HG03378 (cell line): ENCODE measurements around the gene MMAB.

Source experiments
- ATAC-seq: cut with Tn5 transposase; IDR thresholded peaks from one replicate; pipeline ENCODE4 v1.9.1; 2021; ENCODE audit warnings: mild to moderate bottlenecking, moderate library complexity; ENCODE audit not compliant: unreplicated experiment

Gene MMAB

DNA sequence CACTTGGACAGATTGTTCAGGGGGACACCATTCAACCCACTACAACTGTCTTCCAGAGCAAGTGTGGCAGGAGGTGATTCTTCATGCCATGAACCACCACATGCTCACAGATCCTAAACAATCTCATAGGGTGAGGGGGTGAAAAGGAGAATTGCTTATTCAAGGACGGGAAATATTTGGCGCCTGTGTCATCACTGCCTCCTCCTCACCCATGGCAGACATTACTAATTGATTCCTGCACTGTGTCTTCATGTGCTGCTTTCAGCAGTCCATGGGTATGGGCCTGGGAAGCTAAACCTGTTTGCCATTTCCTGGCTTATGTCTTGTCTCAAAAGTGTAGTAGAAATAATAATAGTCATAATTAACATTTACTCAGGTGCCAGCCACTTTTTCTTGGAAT, 31.3 kb downstream of the MMAB start:
- ATAC-seq = no peak

GRCh38 chr12:109541413-109541726, 31.9 kb downstream of the MMAB start:
- no peak for ATAC-seq

DNA sequence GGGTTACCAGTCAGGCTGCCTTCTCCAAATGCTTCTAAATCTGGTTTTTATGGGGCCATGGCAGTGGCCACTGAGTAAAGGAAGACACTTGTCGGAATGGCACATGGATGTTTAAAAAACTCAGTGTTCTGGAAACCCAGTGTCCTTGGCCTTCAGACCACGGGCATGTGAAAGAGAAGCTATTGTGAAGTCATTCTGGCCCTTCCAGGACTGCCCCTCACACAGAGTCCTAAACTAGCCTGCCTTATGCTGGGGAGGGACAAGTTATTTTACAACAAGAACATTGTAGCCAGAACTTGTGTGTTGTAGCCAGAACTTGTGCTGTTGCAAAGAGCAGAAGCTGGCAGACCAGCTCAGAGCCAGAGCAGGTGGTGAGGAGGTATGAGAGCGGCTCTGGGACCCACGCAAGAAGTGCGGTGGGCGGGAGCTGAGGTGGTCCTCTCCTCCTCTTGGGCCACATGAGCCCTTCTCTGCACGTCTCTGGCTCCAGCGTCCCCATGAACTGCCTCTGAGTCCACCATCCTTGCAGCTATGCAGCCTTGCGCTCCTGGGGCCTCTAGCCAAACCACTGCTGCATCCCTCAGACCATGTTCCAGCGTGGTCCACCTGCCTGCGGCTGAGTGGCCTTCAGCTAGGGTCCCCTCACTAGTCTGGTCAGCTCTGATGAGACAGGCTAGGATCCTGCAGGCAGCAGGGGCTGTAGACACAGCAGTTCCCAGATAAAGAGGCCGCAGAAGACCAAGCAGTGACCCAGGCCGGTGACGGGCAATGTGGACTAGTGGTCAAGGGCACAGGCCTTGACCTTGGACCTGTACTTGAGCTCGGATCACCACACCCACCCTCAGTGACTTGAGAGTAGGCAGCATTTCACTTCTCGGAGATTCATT, 32.5 kb downstream of the MMAB start:
- ATAC-seq = no peak

GRCh38 chr12:109539508-109539907, 33.8 kb downstream of the MMAB start:
- ATAC-seq = no peak

DNA sequence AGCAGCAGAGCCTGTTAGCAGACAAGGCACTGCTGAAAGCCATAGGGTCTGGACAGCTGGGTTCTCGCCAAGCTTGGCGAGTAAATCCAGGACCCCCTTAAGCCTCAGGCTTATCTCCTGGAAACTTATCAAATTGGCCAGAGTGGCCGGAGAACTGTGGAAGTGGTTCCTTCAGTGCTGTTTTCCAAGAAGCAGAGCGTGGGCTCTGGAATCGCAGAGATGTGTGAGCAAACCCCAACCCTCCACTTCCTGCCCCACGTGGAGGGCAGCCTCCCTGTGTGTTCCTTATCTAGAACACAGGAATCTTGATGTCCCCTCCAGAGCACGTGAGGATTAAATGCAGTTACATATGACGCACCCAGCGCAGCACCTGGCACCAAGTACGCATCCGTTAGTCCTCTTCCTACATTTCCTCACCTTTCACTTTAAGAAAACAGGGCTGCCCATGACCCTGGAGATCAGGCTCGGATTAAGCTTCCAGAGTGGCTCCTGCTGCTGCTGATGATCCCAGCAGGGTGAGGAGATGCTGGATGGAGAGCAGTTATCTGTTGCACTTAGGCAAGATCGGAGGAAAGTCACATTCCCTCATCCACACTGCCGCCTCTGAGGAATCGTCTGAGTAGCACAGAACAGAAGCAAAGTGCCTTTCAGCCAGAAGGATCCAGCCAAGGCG, 35.0 kb downstream of the MMAB start:
- ATAC-seq = no peak

- ATAC-seq = no peak
These were observed 36.2 kb downstream of the MMAB start for GRCh38 chr12:109537136-109537535.

DNA sequence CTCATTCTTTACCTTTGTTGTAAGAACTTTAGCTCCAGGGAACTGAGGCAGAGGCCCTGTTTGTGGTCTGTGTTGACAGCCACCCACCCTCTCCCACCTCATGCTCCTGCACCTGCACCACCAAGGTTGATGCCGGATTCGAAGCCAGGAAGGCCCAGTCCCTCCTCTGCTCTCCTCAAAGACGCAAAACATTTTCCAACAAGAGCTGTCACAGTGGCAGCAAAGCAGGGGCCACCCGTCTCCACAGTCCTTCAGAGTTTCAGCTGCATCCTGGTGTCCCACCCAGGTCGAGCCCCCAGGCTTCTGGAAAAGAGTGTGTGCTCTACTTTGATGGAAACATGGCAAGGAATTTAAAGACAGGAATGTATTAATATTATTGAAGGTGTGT, 37.4 kb downstream of the MMAB start:
- no peak for ATAC-seq

DNA sequence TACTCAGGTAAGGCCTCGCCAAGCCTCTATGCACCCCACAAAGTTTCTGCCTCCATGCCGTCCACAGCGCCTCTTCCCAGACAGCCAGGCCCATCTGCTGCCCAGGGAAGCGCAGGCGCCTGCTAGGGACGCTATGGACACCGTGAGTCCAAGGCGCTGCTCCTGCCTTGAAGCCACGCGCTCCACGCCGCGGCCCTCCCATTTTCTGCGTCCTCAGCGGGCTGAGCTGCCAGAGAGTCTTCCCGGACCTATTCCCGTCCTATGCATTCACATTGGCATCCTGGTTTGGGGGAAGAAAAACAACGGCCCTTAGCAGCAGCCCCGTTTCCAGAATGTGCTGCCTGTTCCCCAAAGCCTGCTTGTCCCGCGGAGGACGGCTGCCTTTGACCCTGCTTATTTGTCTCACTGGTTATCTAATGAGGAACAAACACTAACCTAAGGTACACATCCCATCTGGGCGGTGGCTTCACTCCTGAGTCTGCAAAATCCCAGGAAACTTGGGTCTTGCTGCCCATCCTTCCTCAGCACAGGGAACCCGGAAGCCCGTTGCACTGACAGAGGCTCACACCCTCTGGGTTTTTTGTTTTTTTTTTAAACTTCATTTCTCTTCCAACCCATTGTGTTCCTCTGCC, 38.0 kb downstream of the MMAB start:
- ATAC-seq = no peak

- ATAC-seq = no peak
These were observed 38.8 kb downstream of the MMAB start for GRCh38 chr12:109534456-109534855.

DNA sequence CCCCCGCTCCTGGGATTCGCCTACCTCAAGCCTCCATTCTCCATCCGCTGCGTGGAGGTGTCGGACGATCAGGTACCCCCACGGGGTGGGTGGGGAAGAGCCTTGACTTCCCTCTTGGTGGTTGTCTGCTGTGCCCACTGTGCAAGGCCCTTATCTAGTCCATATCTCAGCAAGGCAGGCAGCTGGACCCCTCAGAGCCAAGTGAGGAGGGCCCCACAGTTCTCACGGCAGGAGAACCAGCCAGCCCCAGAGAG, 39.9 kb downstream of the MMAB start:
- no peak for ATAC-seq

- ATAC-seq = no peak
These were observed 40.4 kb downstream of the MMAB start for GRCh38 chr12:109532721-109533486.

GRCh38 chr12:109531411-109531810, 41.9 kb downstream of the MMAB start:
- no peak for ATAC-seq

GRCh38 chr12:109529691-109530640, 43.3 kb downstream of the MMAB start:
- no peak for ATAC-seq

DNA sequence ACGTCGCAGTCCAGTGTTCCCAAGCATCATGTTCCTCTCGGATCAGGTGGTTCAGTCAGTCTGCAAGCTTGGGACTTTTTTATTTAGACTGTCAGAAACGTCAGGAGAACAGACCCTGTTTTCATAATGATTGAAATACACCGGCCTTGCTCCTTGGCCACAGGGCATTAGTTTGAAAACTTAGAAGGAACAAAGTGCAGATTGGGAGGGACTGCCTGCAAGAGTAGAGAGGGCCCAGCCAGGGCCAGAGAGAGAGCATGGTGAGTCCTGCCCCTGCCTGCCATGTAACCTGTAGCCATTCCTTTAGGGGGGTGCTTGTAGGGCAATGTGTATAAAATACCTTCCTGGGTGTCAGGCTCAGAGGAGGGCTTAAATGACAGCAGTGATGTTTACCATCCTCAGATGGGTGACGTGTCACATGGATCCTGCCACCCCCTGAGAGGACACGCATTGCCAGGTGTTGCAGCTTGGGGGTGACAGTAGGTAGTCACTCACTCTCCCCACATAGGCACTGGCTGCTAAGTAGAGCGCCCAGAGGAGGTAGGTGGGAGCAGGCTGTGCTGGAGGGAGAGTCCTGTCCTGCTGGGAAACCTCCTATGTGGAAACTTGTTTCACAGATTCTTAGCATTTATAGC, 45.7 kb downstream of the MMAB start:
- ATAC-seq = no peak

DNA sequence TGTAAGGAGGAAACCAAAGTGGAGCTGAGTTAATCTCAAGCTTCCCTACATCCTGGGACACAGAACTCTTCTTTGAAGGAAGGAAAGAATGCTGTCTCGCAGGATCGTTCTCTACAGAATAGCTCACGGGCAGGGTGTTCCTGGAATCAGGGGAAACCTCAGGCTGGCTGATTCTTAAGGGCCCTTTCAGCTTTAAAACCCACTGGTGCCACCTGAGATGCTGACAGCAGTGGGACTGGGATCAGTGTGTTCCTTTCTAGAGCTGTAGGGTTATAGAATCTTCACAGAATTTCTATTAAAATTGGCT, 48.1 kb downstream of the MMAB start:
- no peak for ATAC-seq

DNA sequence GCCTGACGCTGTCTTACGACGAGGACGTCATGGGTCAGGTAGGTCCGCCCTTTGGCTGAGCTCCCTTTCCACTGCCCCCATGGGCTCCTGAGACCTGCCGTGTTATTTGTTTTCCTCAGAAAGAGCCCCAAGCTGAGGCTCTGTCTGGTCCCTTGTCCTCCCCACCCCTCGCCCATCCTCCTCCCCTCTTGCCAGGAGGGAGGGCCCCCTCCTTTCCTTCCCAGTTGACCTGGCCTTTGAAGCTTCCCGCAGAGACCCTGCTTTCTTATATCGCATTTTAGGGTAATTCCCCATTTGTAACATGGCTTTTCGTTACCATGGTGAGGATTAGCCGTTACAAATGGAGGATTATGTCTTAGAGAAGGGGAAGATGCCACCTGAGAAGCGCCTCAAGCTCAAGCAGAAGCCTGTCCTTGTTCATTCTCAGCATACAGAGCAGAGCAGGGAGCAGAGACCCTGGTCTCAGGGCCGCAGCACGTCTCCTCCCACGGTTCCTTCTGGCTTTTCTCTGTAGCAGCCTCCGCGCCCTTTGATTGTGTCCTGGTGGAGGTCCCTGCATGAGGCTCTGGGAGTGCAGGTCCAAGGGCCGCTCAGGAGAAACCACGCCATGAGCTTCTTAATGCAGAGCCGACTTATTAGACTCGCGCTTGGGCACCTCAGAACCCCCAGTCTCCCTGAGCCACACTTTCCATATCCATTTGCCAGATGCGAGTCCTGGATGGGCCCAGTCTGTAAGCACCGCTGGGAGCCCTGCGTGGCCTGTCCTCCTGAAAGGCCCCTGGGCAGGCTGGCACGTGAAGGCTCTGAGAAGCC, 48.6 kb downstream of the MMAB start:
- ATAC-seq = no peak

- ATAC-seq = no peak
These were observed 49.8 kb downstream of the MMAB start for GRCh38 chr12:109523504-109523903.

GRCh38 chr12:109523071-109523470, 50.2 kb downstream of the MMAB start:
- ATAC-seq = no peak

- no peak for ATAC-seq
These were observed 51.5 kb downstream of the MMAB start for GRCh38 chr12:109521831-109522230.
